GM04503 (cell line): ENCODE results near the gene NYNRIN.
"Not testable (repeated sequence)": the region's sequence is repeated elsewhere in the genome, so short reads cannot be mapped to it uniquely, and the experiment has no call there.

Experiments
- DNase-seq: peaks from one replicate; pipeline ENCODE4 v3.0.0-alpha.2; 2012; ENCODE audit warnings: low read depth

Gene NYNRIN

GRCh38 chr14:24369907-24370687 is 28.7 kb upstream of the NYNRIN start:
- no peak for DNase-seq

- DNase-seq = no peak
Measured at GRCh38 chr14:24370748-24371147, 28.1 kb upstream of the NYNRIN start.

- not testable (repeated sequence) for DNase-seq
Measured at GRCh38 chr14:24371605-24372004, 27.2 kb upstream of the NYNRIN start.

DNA sequence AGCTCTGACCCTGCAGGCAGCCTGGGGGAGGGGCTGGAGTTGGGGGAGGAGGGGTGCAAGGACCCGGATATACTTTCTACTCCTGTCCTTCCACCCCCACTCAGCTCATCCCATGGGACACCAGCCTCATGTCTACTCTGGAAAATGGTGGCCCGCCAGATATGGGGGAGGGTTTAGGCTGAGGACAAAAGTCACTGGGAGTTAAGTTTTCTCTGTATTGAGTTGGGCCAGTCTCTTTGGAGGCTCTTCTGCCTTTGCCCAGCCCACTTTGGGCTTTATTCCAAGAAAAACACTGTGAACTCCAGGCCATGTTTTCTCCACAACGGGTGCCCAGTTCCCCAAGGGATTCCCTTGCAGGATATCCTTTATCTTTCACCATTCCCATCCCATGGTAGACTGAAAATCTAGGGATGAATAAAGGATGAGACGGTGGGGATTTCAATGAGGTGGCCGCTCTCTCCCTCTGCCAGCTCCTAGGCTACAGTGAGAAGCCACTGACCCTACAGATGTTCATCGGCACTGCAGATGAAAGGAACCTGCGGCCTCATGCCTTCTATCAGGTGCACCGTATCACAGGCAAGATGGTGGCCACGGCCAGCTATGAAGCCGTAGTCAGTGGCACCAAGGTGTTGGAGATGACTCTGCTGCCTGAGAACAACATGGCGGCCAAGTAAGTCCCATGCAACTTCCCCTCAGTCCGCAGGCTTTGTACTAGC is 25.9 kb upstream of the NYNRIN start:
- no peak for DNase-seq

GRCh38 chr14:24376448-24377070 is 22.2 kb upstream of the NYNRIN start:
- no peak for DNase-seq

GRCh38 chr14:24377126-24377525 is 21.7 kb upstream of the NYNRIN start:
- DNase-seq = no peak

- no peak for DNase-seq
Measured at GRCh38 chr14:24377657-24378056, 21.1 kb upstream of the NYNRIN start.

DNA sequence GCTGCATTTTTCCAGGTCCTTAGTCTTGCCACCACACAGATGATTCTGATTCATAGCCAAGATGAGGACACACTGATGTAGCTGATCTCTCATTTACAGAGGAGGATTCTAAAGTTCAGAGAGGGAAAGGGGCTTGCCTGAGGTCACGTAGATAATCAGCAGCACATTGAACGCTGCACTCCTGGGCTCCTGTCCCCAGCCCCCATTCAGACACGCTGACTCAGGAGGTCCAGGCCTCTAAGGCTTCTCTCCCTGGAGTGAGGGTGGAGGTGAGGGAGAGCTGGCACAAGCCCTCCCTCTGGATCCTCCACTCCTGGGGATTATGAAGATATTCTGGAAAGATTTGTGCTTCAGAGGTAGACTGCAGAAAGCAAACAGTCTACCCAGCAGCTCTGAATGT is 20.5 kb upstream of the NYNRIN start:
- no peak for DNase-seq

GRCh38 chr14:24378981-24379906 is 19.6 kb upstream of the NYNRIN start:
- DNase-seq = no peak

DNA sequence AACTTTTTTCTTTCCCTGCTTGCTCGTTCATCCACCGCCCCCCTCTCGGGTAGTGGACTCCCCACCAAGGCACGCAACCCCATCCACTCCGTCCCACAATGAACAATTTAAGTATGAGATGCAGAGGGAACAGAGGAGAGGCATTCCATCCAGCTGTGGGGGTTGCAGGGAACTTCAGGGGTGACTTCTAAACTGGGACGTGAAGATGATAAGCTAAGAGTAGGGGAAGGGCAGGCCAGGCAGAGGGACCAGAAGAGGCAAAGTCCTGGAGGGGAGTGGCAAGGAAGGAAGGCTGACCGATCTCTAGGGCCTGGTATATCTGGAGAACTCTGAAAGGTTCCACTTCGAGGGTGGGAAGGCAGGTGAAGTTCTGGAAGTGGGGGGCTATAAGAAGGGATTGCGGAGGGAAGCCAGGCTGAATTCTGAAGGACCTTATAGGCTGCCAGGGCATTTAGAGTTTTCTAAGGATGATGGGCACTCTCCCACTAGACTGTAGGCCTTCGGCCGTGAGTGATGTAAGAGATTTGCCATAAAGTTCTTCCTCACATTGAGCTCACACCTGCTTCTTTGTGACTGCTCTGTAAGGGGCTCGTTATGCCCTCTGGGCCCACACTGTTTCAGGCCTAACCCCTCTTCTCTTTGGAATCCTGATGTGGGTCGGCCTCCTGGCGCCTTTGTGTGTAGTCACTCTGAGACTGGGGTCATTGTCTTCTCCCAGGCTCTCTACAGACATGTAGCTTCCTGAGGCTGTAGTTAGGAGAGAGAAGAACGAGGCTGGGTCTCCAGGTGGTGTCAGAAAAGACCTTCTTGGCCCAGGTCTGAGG is 18.7 kb upstream of the NYNRIN start:
- DNase-seq = no peak

- DNase-seq = no peak
Measured at GRCh38 chr14:24381363-24382063, 17.3 kb upstream of the NYNRIN start.

GRCh38 chr14:24382064-24382371 is 16.8 kb upstream of the NYNRIN start:
- no peak for DNase-seq

GRCh38 chr14:24384169-24384568 is 14.6 kb upstream of the NYNRIN start:
- DNase-seq = no peak

DNA sequence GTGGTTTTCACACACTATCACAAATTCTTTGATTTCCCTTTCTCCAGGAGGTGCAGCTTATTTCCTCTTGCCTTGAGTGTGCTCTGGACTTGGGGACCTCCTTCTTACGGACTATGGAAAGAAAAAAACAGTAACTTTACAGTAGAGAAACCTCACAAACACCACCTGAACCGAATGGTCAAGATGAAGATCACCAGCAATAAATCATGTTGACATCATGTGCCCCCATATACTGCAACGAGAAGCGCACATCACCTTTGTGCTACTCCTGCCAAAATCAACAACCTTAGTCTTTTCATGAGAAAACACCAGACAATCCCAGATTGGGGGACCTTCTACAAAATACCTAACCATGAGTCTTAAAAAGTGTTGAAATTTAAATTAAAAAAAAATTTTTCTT is 13.3 kb upstream of the NYNRIN start:
- no peak for DNase-seq

DNA sequence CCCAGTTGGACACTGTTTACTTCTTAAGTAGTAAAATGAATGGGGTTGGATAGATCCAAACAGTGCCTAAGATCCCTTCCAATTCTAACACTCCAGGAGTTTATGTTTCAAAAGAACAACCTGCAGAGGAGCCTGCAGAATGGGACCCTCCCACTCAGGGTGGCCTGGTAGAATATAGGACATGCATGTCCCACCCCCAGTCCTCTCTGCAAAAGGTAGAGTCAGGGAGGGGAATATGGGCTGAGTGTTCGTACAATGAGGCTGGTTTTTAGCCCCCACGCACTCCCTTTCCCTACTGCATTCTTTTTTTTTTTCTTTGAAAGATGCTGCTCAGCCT is 11.8 kb upstream of the NYNRIN start:
- no peak for DNase-seq

DNA sequence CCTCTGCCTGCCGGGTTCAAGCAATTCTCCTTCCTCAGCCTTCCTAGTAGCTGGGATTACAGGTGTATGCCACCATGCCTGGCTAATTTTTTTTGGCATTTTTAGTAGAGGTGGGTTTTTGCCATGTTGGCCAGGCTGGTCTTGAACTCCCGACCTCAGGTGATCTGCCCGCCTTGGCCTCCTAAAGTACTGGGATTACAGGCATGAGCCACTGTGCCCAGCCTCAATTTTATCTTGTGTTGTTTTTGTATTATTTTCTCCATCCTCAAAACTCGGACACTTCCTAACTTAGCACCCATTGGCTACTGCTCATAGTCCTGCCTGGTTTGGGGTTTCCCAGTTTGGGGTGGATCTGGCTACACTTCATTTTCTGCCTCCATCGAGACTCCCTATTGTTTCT is 11.2 kb upstream of the NYNRIN start:
- DNase-seq = not testable (repeated sequence)

DNA sequence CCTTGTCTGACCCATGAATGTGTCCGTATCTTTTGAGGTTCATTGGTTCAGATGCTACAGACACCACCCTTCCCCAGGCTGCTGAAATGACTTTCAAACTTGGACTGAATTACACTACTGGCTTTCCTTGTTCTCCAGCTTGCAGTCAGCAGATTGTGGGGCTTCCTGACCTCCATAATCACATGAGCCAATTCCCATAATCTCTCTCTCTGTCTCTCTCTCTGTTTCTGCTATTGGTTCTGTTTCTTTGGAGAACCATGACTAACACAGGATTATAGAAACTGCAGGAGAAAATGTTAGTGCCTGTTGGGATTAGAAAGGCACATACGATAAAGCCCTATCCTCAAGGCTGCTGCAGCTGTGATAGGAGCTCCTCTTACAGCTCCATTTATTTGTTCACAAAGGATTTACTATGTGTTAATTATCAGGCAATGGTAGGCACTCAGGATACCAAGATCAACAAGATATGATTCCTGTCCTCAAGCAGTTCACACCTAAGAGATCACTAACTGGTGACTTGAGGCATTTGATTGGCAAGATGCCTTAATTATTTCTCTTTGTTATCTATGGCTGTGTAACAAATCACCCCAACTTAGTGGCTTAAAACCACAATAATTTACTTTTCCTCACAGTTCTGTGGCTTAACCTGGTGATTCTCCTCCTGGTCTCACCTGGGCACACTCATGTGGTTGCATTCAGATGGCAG is 10.2 kb upstream of the NYNRIN start:
- DNase-seq = no peak

- DNase-seq = no peak
Measured at GRCh38 chr14:24389226-24389848, 9.5 kb upstream of the NYNRIN start.

DNA sequence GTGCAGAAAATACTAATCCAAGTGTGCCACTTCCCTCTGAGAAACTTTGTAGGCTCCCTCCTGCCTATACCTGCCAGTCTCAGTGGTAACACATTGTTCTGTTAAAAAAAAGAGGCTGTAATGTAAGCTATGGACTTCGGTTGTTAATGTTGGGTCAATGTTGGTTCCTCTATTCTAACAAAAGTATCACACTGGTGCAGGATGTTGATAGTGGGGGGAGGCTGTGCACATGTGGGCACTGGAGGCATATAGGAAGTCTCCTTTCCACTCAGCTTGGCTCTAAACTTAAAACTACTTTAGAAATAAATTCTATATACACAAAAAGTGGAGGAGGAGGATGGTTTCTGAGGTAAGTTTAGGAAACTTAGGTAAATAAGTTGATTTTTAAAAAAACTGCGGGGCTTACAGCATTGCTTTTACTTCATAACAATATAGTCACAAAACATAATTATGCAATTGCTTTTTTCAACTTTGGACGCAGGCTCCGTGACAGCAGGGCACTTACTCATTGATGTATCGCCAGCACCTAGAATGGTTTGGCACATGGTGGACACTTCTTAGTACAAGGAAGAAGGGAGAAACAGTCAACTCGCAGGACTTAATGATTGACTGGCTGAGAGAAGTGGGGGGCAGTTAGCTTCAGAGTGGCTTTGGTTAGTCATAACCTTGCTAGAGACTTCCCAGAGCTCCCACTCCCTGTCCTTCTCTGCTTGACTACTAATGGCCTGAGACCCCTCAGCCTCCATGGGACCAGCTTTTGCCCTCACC is 7.9 kb upstream of the NYNRIN start:
- no peak for DNase-seq
